ENCODE data around the gene CADM2.
A peak's percentile ranks its signal among the peaks of the same experiment; 100 is the strongest.

The CADM2 gene

GRCh38 chr3:85576697-85577200 lies 618.0 kb downstream of the CADM2 start:
- no peak for DNase-seq

DNA sequence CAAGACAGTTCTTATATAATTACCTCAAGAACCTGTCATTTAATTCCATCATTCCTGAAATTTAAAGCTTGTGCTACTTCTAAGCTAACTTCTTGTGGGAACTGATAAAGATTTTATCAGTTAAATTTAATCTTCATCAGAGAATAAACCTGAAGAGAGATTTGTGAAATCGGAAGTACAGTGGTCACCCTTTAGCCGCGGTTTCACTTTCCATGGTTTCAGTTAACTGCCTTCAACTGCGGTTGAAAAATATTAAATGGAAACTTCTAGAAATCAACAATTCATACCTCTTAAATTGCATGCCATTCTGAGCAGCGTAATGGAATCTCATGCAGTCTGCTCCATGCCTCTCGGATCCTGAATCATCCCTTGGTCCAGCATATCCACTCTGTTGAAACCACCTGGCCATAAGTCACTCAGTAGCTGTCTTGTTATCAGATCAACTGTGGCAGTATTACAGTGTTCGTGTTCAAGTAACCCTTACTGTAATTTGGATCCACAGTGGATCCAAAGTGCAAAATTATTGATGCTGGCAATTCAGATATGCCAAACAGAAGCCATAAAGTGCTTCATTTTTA lies 626.1 kb downstream of the CADM2 start:
- no peak for DNase-seq

- DNase-seq = no peak
Measured at GRCh38 chr3:85586018-85586417, 627.2 kb downstream of the CADM2 start.

DNA sequence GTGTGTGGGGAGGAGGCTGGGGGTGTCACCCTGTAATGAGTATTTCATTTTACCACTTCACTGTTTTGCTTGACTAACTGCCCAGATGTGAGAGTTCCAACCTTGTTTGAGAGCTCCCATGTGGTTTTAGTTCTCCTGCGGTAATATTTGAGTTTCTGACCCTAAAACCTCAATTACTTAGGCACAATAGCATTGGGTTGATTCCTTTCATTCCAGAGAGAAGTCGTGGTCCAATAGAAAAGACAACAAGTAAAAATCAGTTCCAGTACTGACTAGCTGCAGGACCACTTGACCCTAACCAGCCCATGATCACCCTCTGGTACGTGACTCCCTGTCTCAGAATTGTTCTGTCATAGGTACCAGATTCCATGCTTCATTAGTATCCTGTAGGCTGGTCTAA lies 630.4 kb downstream of the CADM2 start:
- no peak for DNase-seq

GRCh38 chr3:85591451-85591850 lies 632.7 kb downstream of the CADM2 start:
- DNase-seq = no peak

DNA sequence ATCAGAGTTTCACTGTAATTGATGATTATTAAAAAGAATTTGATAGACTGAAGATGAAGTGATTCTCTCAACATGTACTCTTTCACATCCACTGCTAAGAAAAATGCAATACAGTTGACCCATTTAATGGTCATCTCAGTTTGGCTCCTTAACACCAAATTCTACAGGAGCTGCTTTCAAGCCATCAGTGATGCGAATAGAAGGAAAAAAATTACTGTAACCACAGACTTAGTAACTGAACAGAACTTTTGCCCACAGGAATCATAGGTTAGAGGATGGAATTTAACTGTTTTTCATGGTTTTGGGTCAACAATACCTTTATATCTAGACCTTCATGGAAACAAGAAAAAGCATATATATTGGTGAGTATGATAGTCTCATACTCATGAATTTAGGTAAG lies 633.5 kb downstream of the CADM2 start:
- DNase-seq = no peak

- no peak for DNase-seq
Measured at GRCh38 chr3:85594676-85595075, 635.9 kb downstream of the CADM2 start.

- no peak for DNase-seq
Measured at GRCh38 chr3:85603378-85603777, 644.6 kb downstream of the CADM2 start.

GRCh38 chr3:85604641-85605040 lies 645.9 kb downstream of the CADM2 start:
- no peak for DNase-seq

DNA sequence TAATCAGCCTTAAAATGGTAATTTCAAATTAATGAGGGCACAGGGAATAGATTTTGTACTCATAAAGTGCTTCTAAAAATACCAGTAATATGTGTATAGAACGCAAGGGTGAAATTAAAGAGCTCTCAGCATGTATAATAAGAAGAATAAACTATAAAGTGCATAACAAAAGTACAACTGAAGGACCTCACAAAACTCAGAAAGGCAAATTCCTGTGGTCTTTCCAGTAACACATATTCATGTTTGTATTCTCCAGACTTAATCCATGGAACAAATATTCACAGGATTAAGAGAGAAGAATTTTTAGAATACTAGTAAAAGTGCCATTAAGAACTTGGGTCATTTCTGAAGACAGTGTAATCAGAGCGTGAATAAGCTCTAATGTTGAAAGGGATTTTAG lies 646.3 kb downstream of the CADM2 start:
- no peak for DNase-seq

DNA sequence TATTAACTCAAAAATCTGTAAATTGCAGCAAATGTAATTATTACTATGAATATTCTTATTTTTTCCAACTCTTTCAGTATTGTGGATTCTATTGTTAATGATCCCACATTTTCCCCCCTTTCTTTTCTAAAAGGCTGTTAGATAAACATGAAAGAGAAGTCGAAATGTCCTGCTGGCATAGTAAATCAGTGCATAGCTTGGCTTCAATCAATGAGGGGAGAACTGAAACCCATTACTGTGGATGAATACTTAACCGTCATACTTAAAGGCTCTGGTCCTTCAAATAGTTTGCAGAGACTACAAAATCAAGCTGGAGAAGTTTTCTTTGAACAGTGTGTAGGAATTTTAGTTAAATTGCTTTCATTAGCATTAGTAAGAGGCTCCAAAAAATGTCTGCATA lies 667.9 kb downstream of the CADM2 start:
- no peak for DNase-seq

DNA sequence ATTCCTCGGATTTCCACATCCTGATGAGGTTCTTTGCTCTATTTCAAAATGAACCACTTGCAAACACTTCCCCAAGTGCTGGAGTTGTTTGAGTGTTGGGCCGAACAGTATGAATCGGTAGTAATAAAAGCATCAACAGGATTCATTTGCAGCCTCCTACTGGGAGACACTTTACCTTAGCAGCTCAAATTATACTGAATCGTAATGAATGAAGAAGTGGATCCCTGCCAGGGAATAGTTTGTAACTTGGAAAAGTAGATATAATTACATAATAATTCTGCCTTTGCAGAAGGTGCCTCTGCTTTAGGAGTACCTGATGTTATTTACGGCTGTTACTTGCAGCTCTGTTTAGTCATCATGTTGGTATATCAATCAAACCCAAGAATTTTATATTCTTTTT lies 669.1 kb downstream of the CADM2 start:
- peak; percentile 45 for DNase-seq

DNA sequence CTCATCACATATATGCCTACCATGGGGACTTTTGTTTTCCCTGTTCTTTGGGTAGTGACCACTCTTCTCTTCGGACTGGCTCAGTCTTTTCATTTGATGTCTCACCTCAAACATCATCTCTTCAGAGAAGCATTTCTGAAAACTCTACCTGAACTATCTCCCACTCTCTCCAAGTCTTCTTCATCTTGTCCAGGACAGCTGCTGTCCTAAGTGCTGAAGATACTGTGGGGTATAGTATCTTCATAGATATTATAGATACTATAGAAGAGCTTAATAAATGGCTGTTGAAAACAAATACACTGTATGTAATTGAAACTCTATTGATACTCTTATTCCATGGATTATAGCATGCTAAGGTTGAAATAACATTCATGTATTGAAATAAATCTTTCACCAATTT lies 672.3 kb downstream of the CADM2 start:
- no peak for DNase-seq

- no peak for DNase-seq
Measured at GRCh38 chr3:85632921-85633320, 674.1 kb downstream of the CADM2 start.

- DNase-seq = no peak
Measured at GRCh38 chr3:85652360-85652759, 693.6 kb downstream of the CADM2 start.

DNA sequence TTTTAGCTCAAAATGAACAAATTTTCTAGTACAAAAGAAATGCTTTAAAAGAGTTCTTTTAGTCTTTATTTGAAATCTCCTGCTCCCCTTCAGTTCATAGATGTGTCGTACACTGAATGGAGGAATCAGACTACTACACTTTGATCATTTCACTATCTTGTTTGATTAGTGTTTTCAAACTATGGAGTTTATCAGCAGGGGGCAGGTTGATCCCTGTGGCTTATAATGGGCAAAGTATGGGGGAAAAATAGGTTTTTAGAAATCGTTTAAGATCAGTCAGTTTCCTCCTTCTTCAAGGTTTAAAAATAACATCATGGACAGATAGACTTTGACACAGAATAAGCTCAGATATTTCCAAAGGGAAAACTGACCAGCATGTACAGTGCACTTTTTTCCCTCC lies 701.7 kb downstream of the CADM2 start:
- no peak for DNase-seq

DNA sequence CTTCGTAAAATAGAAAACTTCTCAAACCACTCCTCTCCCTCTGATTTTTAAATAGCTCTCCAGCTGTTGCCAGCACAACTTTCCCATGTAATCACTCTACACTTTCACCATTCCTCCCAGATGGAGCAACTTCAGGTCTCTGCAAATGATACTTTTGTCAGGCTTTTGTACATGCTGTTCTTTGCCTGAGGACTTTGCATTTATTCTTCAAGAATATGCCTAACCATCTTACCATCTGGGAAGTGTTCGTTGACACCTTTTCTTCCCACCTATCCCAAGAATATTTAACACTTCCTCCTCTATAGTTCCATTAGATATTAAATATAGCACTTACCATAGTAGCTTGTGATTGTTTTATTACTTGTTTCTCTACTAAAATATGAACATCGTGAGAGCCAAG lies 703.7 kb downstream of the CADM2 start:
- no peak for DNase-seq

DNA sequence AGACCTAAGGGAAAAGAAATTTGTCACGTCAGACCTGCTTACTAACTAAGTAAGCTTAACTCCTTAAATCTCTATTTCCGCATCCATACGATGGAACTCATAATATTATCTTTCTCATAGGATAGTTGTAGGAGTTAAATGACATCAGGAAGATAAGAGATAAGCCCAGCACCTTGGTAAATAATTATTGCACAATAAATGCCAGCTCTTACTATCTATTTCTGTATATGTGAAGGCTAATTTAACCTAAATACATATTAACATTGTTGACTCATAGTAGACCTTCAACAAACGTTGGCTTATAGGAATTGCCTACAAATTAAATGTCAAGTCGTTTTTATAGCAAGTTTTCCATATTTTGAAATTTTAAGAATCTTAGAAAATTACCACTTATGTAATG lies 709.0 kb downstream of the CADM2 start:
- DNase-seq = no peak

GRCh38 chr3:85670634-85671205 lies 711.9 kb downstream of the CADM2 start:
- no peak for DNase-seq

DNA sequence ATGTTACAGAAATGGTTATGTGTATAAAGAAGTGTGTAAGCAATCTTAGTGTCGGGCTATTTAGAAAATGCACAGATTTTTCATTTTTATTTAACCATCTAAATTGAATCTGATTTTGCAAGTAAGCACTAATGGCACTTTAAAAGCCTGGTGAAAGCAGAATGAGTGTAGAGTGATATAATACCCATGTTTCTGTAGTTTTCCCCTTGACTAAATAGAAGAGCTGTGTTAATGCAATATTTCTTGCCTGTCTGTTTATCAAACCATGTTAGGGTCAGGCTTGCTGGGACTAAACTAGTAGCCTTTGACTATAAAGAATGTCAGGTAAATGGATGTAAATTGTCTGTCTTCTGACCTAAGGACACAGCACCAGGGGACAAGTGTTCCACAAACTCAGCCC lies 714.0 kb downstream of the CADM2 start:
- no peak for DNase-seq

GRCh38 chr3:85678713-85679112 lies 719.9 kb downstream of the CADM2 start:
- DNase-seq = no peak

GRCh38 chr3:85681906-85682305 lies 723.1 kb downstream of the CADM2 start:
- DNase-seq = no peak

DNA sequence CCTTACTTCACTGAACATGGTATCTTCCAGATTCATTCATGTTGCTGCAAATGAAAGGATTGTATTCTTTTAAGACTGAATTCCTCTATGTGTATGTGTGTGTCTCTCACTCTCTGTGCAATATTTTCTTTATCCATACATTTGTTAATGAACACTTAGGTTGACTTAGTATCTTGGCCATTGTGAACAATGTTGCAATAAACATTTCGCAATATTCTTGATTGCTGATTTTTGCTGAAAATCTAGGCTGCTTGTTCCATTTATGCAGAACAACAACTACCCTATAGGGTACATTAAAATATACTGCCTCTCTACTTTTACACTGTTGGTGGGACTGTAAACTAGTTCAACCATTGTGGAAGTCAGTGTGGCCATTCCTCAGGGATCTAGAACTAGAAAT lies 732.4 kb downstream of the CADM2 start:
- DNase-seq = no peak

GRCh38 chr3:85697156-85697555 lies 738.4 kb downstream of the CADM2 start:
- DNase-seq = no peak

DNA sequence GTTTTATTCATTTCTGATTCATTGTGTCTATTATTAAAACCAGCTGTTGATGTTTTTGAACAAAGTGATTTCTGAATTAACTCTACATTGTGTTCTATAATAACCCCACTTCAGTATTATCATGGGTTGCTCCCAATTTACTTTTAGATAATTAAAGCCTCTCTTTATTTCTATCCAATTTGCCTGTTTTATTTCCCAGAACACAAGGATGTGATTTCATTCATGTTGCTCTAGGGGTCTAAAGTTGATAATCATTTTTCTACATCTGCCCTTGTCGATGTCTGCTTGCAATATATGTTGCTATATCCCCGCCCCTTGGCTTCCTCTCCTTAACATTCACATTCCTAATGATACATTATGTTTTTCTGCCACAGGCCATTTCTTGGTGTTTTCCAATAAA lies 747.3 kb downstream of the CADM2 start:
- no peak for DNase-seq

Measured in NCI-H2227 treated with DMSO at 0.1 percent for 48 hours (cell line).